A549 (cell line): ENCODE measurements around the gene RBCK1. TPM values are rescaled to one million over a fixed set of nuclear protein-coding genes. Genes with fewer than 3 reads are reported as not detected.

Experiments
- ATAC-seq, 2 experiments: fragments of 200-7000 bp in 1 of 2; fragments of >200 bp in 1 of 2; cut with Nextera tagmentation in 1 of 2; cut with Tn5 transposase in 1 of 2; 3 replicates each; pipeline versions ENCODE4 v1.8.0 to v1.9.1; 2018 to 2020; ENCODE audit warnings: mild to moderate bottlenecking in 1 of 2, moderate library complexity in 1 of 2
- CTCF ChIA-PET: fragments of 300-600 bp; sonication (Branson Sonifier 250); formaldehyde crosslinking; extraction: SDS; loops from one replicate; lab custom pipeline; 2021; ENCODE audit warnings: antibody characterized with exemption, inconsistent platforms; lab: Yijun Ruan, JAX
- POLR2A ChIA-PET: fragments of 350-600 bp; formaldehyde crosslinking; extraction: SDS; loops from one replicate; lab custom pipeline; 2021; ENCODE audit warnings: antibody characterized with exemption, inconsistent platforms; lab: Yijun Ruan, JAX
- DNase-seq, 2 experiments: peaks; one replicate each; pipeline versions ENCODE4 v3.0.0 to v3.0.0-alpha.2; 2011 to 2016; ENCODE audit warnings: low read depth in 1 of 2, low spot score in 1 of 2
- FAIRE-seq: peaks from 2 replicates; lab custom pipeline; 2011; peaks lifted over from hg19 to GRCh38; lab: Jason Lieb, UNC
- H3K27ac ChIP-seq, 2 experiments: fragments of >200 bp; sonication (Bioruptor Twin); formaldehyde crosslinking; 3 replicates each; pipeline ENCODE4 v1.5.1; 2016 to 2017
- H3K4me1 ChIP-seq: fragments of >200 bp; sonication (Bioruptor Twin); formaldehyde crosslinking; 3 replicates; pipeline ENCODE4 v1.6.1; 2016
- H3K4me2 ChIP-seq: fragments of >200 bp; sonication (Bioruptor Twin); formaldehyde crosslinking; 3 replicates; pipeline ENCODE4 v1.6.1; 2016
- H3K4me3 ChIP-seq: fragments of >200 bp; sonication (Bioruptor Twin); formaldehyde crosslinking; 3 replicates; pipeline ENCODE4 v1.5.1; 2016
- H3K9me3 ChIP-seq: fragments of >200 bp; sonication (Bioruptor Twin); formaldehyde crosslinking; 3 replicates; pipeline ENCODE4 v1.6.1; 2016
- BHLHE40 ChIP-seq: IDR thresholded peaks from 2 replicates; pipeline ENCODE4 v1.6.1; 2012; ENCODE audit warnings: low read depth, low read length, inconsistent platforms
- CBX2 ChIP-seq: fragments of 200-600 bp; sonication (generic); IDR thresholded peaks from 2 replicates; pipeline ENCODE4 v1.6.1; 2016; ENCODE audit warnings: low read depth, mild to moderate bottlenecking, borderline replicate concordance
- CBX8 ChIP-seq: fragments of 200-600 bp; sonication (generic); IDR thresholded peaks from 2 replicates; pipeline ENCODE4 v1.6.1; 2016
- CEBPB ChIP-seq, 2 experiments: fragments of >200 bp in 1 of 2; sonication (Bioruptor Twin) in 1 of 2; formaldehyde crosslinking in 1 of 2; IDR thresholded peaks; 2 replicates each; pipeline ENCODE4 v1.6.1; 2012 to 2016
- CHD2 ChIP-seq: fragments of 150-350 bp; IDR thresholded peaks from 2 replicates; pipeline ENCODE4 v1.6.1; 2014; ENCODE audit warnings: low read length; ENCODE audit not compliant: partially characterized antibody
- EHMT2 ChIP-seq: fragments of 200-600 bp; sonication (generic); IDR thresholded peaks from 2 replicates; pipeline ENCODE4 v1.6.1; 2016; ENCODE audit warnings: antibody characterized with exemption, low read depth, mild to moderate bottlenecking, moderate library complexity
- FOSB ChIP-seq: fragments of 250-450 bp; sonication (Bioruptor Pico); IDR thresholded peaks from 2 replicates; pipeline ENCODE4 v1.5.0; 2020; ENCODE audit warnings: mild to moderate bottlenecking, moderate library complexity
- FOXS1 ChIP-seq: fragments of 250-450 bp; sonication (Bioruptor Pico); IDR thresholded peaks from 2 replicates; pipeline ENCODE4 v1.5.0; 2020; ENCODE audit warnings: mild to moderate bottlenecking, moderate library complexity
- GATA3 ChIP-seq: IDR thresholded peaks from 2 replicates; pipeline ENCODE4 v1.6.1; 2012; ENCODE audit warnings: borderline replicate concordance
- HDAC2 ChIP-seq: fragments of 200-600 bp; sonication (generic); IDR thresholded peaks from 2 replicates; pipeline ENCODE4 v1.6.1; 2016
- HEYL ChIP-seq: fragments of 250-450 bp; sonication (Bioruptor Pico); IDR thresholded peaks from 2 replicates; pipeline ENCODE4 v1.8.0; 2021; ENCODE audit warnings: mild to moderate bottlenecking, moderate library complexity
- MAFK ChIP-seq: fragments of 450-650 bp; IDR thresholded peaks from 2 replicates; pipeline ENCODE4 v1.6.1; 2014; ENCODE audit not compliant: partially characterized antibody
- MAX ChIP-seq: IDR thresholded peaks from 2 replicates; pipeline ENCODE4 v1.6.1; 2012
- MAZ ChIP-seq: fragments of 150-350 bp; IDR thresholded peaks from 2 replicates; pipeline ENCODE4 v1.6.1; 2014; ENCODE audit warnings: antibody characterized with exemption, low read depth, low read length, borderline replicate concordance
- MYC ChIP-seq: IDR thresholded peaks from 2 replicates; pipeline ENCODE4 v1.6.1; 2012; ENCODE audit warnings: mild to moderate bottlenecking, inconsistent platforms, low read length, improper control_type of control experiment, borderline replicate concordance
- NR3C1 ChIP-seq: fragments of >200 bp; sonication (Bioruptor Twin); formaldehyde crosslinking; IDR thresholded peaks from 3 replicates; pipeline ENCODE4 v1.6.1; 2017
- PBX3 ChIP-seq: IDR thresholded peaks from 2 replicates; pipeline ENCODE4 v1.6.1; 2012
- POLR2AphosphoS2 ChIP-seq: conservative IDR thresholded peaks from 2 replicates; pipeline ENCODE4 v1.6.1; 2012; ENCODE audit warnings: low read length, improper control_type of control experiment, inconsistent platforms
- RARB ChIP-seq: fragments of 250-450 bp; sonication (Bioruptor Pico); IDR thresholded peaks from 2 replicates; pipeline ENCODE4 v1.8.0; 2021; ENCODE audit warnings: mild to moderate bottlenecking, moderate library complexity
- RCOR1 ChIP-seq: fragments of 150-350 bp; IDR thresholded peaks from 2 replicates; pipeline ENCODE4 v1.6.1; 2014; ENCODE audit warnings: antibody characterized with exemption, low read length, low read depth
- REST ChIP-seq: fragments of 200-600 bp; sonication (generic); IDR thresholded peaks from 2 replicates; pipeline ENCODE4 v1.6.1; 2016; ENCODE audit warnings: antibody characterized with exemption, mild to moderate bottlenecking, moderate library complexity
- RNF2 ChIP-seq: fragments of 200-600 bp; sonication (generic); IDR thresholded peaks from 2 replicates; pipeline ENCODE4 v1.6.1; 2016; ENCODE audit warnings: low read depth, mild to moderate bottlenecking, antibody characterized with exemption, moderate library complexity, borderline replicate concordance
- USF2 ChIP-seq: fragments of 450-650 bp; IDR thresholded peaks from 2 replicates; pipeline ENCODE4 v1.6.1; 2014; ENCODE audit warnings: antibody characterized with exemption
- ZFP36 ChIP-seq: fragments of 450-650 bp; IDR thresholded peaks from 2 replicates; pipeline ENCODE4 v1.6.1; 2014; ENCODE audit warnings: borderline replicate concordance; ENCODE audit not compliant: partially characterized antibody
- ZNF302 ChIP-seq: fragments of 250-450 bp; sonication (Bioruptor Pico); IDR thresholded peaks from 2 replicates; pipeline ENCODE4 v1.9.0; 2021; ENCODE audit warnings: inconsistent platforms, mild to moderate bottlenecking, moderate library complexity
- WGBS: methylation state at CpG from one replicate; pipeline ENCODE4 v1.1.6; 2017; ENCODE audit errors: missing lambda C conversion rate; 5-methylcytosine and 5-hydroxymethylcytosine counted together
- polyA plus RNA-seq, 4 experiments: library from polyadenylated mRNA; depleted of rRNA in 3 of 4; stranded (reverse); fragments of >200 nt; fragmentation: RNase III in 1 of 4; extraction: RNeasy Plus Mini Kit Qiagen cat#74134 plus additional on column Dnase treatment in 1 of 4; gene quantifications; 2 replicates in 3 of 4; 3 replicates in 1 of 4; pipeline ENCODE4 v1.2.3, GENCODE V29; 2011 to 2017

Gene RBCK1
- polyA plus RNA-seq, 2 of the 4 experiments (the other 2 are of a cell fraction), result 117 to 222 TPM

GRCh38 chr20:440148-440547 is 32.0 kb downstream of the RBCK1 start (continued):
- no peak for TF ChIP-seq REST
- TF ChIP-seq CHD2, result no peak
- TF ChIP-seq NR3C1, result no peak
- TF ChIP-seq CBX2, result no peak
- TF ChIP-seq, all 56 proteins: peak for 0

GRCh38 chr20:440636-441035 is 32.5 kb downstream of the RBCK1 start:
- Histone ChIP-seq H3K4me2 (no peak overlapping the region), H3K27ac (no peak overlapping the region), H3K9me3 (no peaks in the 10 kb centered on the region), H3K4me3 (no peak overlapping the region), H3K4me1 (peaks cover 16% of the 10 kb centered on the region)
- POLR2A ChIA-PET, result no interaction called here
- FAIRE-seq (no peak), DNase-seq (no peak), ATAC-seq (no peak)
- TF ChIP-seq ZFP36, result no peak
- TF ChIP-seq MAX, result no peak
- no peak for TF ChIP-seq GATA3
- no peak for TF ChIP-seq MAZ
- TF ChIP-seq RNF2, result no peak
- TF ChIP-seq FOXS1 (CRISPR knock-in tag), result no peak
- TF ChIP-seq POLR2AphosphoS2, result no peak
- no peak for TF ChIP-seq MAFK
- no peak for TF ChIP-seq HEYL (CRISPR knock-in tag)
- no peak for TF ChIP-seq CEBPB (IDR thresholded peaks at IDR 0.05)
- TF ChIP-seq FOSB, result no peak
- TF ChIP-seq PBX3, result no peak
- TF ChIP-seq MYC, result no peak
- no peak for TF ChIP-seq BHLHE40
- no peak for TF ChIP-seq USF2
- CTCF ChIA-PET, result interaction anchor here (14.4 to 28.5 kb wide), 2 partner anchors 10 to 72 kb away, joined by 153 to 1229 read pairs; partner anchors contain the start of genes NRSN2 and TRIB3
- 90% methylated on average over 13 of the region's 13 CpGs for WGBS

- no peak for ATAC-seq
- DNase-seq, result no peak
- no peak for TF ChIP-seq ZNF302 (CRISPR knock-in tag)
- no peak for TF ChIP-seq RARB (CRISPR knock-in tag)
- TF ChIP-seq CBX8, result no peak
- TF ChIP-seq BHLHE40, result no peak
- no peak for TF ChIP-seq HDAC2
- no peak for TF ChIP-seq CHD2
- no peak for TF ChIP-seq EHMT2
- no peak for TF ChIP-seq MYC
- no peak for TF ChIP-seq RCOR1
- TF ChIP-seq CBX2, result no peak
- Histone ChIP-seq H3K9me3 (no peaks in the 10 kb centered on the region), H3K27ac (no peak overlapping the region), H3K4me1 (peaks cover 22% of the 10 kb centered on the region), H3K4me2 (no peak overlapping the region), H3K4me3 (no peak overlapping the region)
- WGBS, result 92% methylated on average over 4 of the region's 4 CpGs
- CTCF ChIA-PET, result interaction anchor here (0.6 to 28.5 kb wide), 4 partner anchors 8 to 75 kb away, joined by 3 to 1229 read pairs (median 86); partner anchors contain the start of genes NRSN2 and TRIB3
- FAIRE-seq, result no peak
- POLR2A ChIA-PET, result no interaction called here
These were observed 35.2 kb downstream of the RBCK1 start for GRCh38 chr20:443223-443775.
